Cerebellar cortex (tissue), 1 donor: ENCODE data around the gene UGT3A2.
"Not testable (repeated sequence)": the region's sequence is repeated elsewhere in the genome, so short reads cannot be mapped to it uniquely, and the experiment has no call there.

Experiments used
- DNase-seq: peaks from one replicate; pipeline ENCODE4 v3.0.0-alpha.2; 2015; ENCODE audit warnings: low spot score

The UGT3A2 gene

GRCh38 chr5:36054647-36055046, 12.0 kb downstream of the UGT3A2 start:
- DNase-seq: no peak

- no peak for DNase-seq
Observed at GRCh38 chr5:36052538-36052937, 14.1 kb downstream of the UGT3A2 start.

GRCh38 chr5:36049949-36050348, 16.7 kb downstream of the UGT3A2 start:
- no peak for DNase-seq

GRCh38 chr5:36047384-36048160, 19.1 kb downstream of the UGT3A2 start:
- no peak for DNase-seq

- DNase-seq: no peak
Observed at GRCh38 chr5:36045895-36046294, 20.8 kb downstream of the UGT3A2 start.

- DNase-seq: no peak
Observed at GRCh38 chr5:36041537-36041845, 25.2 kb downstream of the UGT3A2 start.

- no peak for DNase-seq
Observed at GRCh38 chr5:36040651-36041536, 25.8 kb downstream of the UGT3A2 start.

GRCh38 chr5:36035696-36036095, 31.0 kb downstream of the UGT3A2 start:
- no peak for DNase-seq

GRCh38 chr5:36034536-36035134, 32.0 kb downstream of the UGT3A2 start:
- not testable (repeated sequence) for DNase-seq

- no peak for DNase-seq
Observed at GRCh38 chr5:36033486-36033885, 33.2 kb downstream of the UGT3A2 start.

GRCh38 chr5:36033047-36033446, 33.6 kb downstream of the UGT3A2 start:
- DNase-seq: no peak

GRCh38 chr5:36031223-36031622, 35.5 kb downstream of the UGT3A2 start:
- DNase-seq: no peak

- DNase-seq: no peak
Observed at GRCh38 chr5:36029914-36030313, 36.8 kb downstream of the UGT3A2 start.

GRCh38 chr5:36028816-36029465, 37.7 kb downstream of the UGT3A2 start:
- no peak for DNase-seq

- no peak for DNase-seq
Observed at GRCh38 chr5:36027711-36028110, 39.0 kb downstream of the UGT3A2 start.

- DNase-seq: no peak
Observed at GRCh38 chr5:36026706-36027465, 39.8 kb downstream of the UGT3A2 start.

- not testable (repeated sequence) for DNase-seq
Observed at GRCh38 chr5:36022246-36022645, 44.4 kb downstream of the UGT3A2 start.

GRCh38 chr5:36019584-36019983, 47.1 kb downstream of the UGT3A2 start:
- not testable (repeated sequence) for DNase-seq

- no peak for DNase-seq
Observed at GRCh38 chr5:36017622-36018021, 49.1 kb downstream of the UGT3A2 start.

GRCh38 chr5:36017004-36017403, 49.7 kb downstream of the UGT3A2 start:
- no peak for DNase-seq

- DNase-seq: no peak
Observed at GRCh38 chr5:36013182-36013581, 53.5 kb downstream of the UGT3A2 start.

GRCh38 chr5:36009698-36010097, 57.0 kb downstream of the UGT3A2 start:
- no peak for DNase-seq
